HG03097 (cell line): ENCODE data around the gene FAM241A.
"Not testable (repeated sequence)": the region's sequence is repeated elsewhere in the genome, so short reads cannot be mapped to it uniquely, and the experiment has no call there.

Source experiments
- ATAC-seq: cut with Tn5 transposase; IDR thresholded peaks from one replicate; pipeline ENCODE4 v1.9.1; 2021; ENCODE audit not compliant: unreplicated experiment, low FRiP score

FAM241A gene

DNA sequence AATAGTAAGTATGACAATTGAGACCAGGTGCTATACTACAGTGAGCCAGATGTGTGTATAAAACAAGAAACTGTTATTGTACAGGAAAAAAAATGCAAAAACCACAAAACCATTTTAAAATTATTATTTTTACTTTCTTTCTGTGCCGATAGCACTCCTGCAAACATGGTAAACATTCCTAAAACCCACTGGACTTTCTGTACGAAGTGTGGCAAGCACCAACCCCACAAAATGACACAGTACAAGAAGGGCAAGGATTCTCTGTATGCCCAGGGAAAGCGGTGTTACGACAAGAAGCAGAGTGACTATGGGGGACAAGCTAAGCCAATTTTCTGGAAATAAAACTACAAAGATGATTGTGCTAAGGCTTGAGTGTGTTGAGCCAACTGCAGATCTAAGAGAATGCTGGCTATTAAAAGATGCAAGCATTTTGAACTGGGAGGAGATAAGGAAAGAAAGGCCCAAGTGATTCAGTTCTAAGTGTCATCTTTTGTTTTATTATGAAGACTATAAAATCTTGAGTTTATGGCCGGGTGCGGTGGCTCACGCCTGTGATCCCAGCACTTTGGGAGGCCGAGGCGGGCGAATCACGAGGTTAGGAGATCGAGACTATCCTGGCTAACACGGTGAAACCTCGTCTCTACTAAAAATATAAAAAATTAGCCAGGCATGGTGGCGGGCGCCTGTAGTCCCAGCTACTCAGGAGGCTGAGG lies 26.0 kb downstream of the FAM241A start:
- not testable (repeated sequence) for ATAC-seq

DNA sequence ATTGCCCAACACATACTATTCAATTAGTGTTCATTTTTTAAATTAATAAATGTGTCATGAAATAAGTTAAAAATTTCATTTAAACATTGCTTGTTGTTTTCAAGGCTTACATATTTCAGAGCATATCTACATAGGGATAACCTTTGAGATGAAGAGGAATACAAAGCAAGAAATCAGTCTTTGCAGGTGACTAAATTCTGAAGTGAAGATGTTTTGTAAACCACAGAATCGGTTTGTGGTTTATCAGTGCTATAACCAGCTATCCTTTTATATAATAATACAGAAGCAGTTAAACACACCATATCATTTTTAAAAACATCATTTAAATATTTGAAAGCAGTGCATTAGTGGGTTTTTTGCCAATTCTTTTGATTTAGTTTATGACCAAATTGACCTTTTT lies 26.9 kb downstream of the FAM241A start:
- no peak for ATAC-seq

DNA sequence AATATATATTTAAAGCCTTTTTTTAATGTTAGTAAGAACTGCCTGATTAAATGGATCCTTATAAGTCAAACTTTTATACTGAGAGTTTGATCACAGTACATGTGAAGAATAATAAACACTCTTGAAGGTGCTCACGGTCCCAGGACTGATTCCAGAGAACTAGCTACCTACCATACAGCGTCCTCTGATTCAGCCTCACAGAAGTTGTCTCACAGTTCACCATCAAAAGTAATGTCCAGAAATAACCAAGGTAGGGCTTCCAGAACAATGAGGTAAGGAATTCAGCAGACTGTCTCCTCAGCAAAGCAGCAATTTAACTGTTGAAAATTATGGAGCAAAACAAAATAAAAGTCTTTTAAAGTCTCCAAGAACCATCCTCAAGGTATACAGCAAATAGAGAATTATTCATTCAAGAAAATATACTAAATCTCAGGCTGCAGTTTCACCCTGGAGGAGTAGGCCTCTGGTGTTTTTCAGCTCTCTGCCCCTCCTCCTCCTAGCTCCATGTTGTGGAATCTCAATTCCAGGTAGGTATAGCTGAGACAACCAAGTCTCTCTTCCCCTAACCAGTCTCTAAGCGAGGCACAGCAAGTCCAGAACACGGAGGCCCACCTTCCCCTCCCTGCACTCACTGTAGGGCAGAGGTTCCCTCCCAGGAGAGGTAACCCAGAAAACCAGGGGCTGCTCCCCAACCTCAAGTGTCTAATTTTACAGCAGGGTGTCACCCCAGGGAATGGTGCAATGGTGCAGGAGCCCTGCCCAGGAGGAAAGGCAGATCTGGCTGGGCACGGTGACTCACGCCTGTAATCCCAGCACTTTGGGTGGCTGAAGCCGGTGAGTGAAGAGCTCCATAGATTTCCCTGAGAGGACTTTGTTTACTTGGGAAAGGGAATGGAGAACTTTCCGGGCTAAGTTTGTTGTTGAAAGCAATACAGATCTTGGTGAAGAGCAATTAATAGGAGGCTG lies 28.6 kb downstream of the FAM241A start:
- no peak for ATAC-seq

DNA sequence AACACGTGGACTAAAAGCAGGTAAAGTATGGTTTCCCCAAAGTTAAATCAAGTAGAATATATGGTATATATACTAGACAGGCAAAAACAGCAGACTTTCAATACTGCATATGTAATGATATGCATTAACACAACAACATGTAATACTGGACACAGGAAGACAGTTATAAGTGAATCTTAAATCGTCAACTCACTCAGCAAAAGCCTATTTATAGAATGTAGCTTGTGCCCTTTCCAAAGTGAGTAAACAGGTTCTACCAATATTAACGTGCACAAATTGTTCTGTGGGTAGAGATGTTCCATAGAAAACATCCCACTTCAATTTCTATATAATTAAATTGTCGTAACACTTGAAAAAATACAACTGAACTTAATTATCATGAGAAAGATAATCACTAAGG lies 30.6 kb downstream of the FAM241A start:
- ATAC-seq = no peak

DNA sequence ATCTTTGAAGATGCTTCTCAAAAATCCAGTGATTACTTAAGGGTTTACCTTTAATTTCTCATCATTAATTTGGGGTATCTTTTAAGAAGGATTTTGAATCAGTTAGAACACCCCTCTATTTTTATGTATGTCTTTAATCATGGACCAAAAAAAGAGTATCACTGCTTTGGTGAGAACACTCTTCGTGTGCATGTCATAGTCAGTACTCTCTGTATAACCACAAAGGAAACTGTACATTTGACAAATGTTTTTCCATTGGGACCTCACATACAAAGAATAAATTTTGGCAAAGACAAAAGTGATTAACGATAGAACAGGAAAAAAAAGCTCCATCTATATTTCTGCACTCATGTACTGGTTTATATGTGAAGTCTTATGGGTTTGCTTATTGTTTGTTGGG lies 31.3 kb downstream of the FAM241A start:
- ATAC-seq = no peak

DNA sequence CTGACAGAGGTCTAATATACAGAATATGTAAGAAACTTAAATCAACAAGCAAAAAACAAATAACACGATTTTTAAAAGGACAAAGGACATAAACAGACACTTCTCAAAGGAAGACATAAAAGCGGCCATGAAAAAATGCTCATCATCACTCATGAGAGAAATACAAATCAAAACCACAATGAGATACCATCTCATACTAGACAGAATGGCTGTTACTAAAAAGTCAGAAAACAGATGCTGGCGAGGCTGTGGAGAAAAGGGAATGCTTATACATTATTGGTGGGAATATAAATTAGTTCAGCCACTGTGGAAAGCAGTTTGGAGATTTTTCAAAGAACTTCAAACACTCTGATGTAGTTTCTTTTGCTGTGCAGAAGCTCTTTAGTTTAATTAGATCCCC lies 33.5 kb downstream of the FAM241A start:
- ATAC-seq = not testable (repeated sequence)

DNA sequence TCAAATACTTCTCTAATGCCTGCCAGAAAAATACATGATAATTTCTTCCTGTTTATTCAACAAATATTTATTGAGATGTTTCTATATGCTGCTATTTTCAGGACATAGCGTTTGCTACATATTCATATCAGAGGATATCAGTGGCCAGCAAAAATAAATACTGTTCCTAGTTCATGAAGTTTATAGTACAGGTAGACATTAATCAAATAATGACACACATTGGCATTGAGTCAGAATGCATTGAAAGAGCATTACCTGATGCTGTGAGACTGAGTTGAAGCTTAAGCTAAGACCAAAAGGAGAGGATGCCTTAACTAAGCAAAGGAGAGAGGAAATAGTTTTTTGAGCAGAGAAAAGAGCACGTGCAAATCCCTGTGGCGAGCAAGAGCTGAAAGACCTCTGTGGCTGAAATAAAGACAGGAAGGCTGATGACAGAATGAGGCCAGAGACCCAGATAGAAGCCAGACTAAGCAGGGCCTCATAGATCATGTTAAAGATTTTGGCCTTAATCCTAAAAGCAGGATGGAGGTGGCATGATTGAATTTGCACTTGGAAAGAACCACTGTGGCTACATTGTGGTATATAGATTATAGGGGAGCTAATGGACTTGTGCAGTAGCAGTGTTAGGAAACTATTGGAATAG lies 36.2 kb downstream of the FAM241A start:
- no peak for ATAC-seq

DNA sequence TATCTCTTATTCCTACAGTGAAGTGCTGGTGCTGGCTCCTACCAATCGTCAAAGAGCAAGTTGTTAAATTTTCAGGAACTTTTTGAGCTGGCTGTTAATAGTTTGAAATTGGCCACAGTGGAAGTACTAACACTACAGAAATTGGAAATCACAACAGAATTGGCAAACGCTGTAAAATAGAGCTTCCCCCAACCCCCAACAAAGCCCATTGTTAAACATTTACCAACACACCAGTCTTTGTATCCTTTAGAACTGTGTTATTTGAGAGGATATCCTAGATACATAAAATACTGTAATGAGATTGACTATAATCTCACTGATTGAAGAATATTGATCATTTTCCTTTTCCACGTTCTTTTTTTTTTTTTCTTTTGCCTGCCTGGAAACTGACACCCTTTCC lies 37.4 kb downstream of the FAM241A start:
- ATAC-seq = no peak

DNA sequence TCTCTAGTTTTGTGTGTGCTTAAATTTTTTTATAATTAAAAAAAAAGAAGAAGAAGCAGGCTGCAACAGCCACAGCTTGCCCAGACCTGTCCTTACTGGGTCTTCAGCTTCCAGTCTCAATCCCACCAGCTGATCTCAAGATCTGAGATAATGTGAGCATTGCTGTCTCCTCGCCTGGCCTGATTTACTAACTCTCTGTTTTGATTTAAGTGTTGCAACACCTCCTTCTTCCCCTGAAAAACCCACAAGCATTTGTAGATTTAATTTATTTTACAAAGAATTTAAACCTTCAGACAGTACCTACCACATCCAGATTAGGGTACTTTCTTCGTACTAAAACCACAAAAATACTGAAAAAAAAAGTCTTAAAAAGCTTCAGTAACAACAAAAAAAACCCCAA lies 38.0 kb downstream of the FAM241A start:
- ATAC-seq = no peak

DNA sequence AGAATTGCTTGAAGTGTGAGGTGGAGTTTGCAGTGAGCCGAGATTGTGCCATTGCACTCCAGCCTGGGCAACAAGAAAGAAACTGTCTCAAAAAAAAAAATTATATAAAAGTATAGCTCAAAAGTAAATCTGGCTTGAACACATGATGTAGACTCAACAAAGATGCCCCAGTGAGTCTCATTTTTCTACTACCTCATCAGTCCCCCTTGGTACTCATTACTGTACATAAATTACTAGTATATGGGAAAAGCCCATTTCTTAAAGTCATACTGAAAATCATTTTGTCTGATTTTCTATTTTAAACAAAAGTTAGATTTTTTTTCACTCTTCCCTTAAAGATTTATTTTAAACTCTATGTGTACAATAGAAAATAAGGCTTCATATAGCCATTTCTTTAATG lies 39.2 kb downstream of the FAM241A start:
- no peak for ATAC-seq

DNA sequence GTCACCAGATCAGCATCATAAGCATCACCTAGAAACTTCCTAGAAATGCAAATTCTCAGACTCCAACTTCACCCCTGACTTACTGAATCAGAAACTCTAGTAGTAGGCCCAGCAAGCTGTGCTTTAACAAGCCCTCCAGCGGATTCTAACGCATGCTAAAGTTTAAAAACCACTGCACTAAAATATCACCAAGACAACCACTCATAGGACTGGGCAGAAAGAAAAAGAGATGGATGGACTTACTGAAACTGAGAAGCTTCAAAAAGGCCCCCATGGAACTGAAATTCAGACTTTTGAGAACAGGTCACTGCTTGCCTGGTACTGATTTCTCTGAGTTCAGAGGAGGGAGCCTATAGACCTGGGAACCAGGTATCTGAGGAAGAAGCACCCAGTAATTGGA lies 40.1 kb downstream of the FAM241A start:
- ATAC-seq = no peak

DNA sequence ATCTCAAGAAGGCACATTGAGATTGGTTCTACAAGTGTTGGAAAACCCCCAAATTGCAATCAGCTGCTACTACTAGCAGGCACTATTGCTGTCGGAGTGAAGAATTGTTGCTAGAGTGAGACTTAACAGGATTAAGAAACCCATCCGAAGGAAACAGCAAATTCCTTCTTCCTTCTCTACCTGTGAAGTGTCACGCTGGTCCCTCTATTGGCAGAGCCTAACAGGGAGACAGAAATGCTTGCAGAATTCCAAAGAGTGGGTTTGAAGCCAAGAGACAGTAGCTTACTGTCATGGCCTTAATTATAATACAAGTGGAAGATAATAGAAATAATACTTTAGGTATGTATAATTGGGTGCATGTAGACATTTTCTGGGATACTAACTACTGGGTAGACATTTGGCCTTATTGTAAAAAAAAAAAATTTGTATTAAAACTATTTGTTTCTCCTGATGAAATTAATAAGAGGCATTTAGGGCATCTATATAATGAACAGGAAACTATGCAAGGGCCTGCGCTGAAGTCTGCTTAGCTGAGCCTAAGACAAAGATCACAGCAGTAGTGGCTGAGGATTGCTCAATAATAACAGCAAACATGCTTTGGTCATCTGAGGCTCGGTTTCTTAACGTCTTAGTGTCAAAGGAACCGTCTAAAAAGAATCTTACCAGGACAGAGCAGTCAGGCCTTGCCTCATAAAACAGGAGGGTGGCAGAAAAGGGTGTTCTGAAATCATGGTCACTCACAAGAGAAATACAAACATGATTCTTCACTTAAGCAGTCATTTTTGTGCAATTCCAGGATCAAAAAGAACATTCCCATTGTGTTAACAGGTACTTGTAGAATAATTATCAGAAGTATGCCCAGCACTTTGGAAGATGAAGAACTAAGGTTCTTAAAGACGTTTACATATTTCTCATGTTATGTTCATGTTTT lies 40.8 kb downstream of the FAM241A start:
- ATAC-seq = no peak

DNA sequence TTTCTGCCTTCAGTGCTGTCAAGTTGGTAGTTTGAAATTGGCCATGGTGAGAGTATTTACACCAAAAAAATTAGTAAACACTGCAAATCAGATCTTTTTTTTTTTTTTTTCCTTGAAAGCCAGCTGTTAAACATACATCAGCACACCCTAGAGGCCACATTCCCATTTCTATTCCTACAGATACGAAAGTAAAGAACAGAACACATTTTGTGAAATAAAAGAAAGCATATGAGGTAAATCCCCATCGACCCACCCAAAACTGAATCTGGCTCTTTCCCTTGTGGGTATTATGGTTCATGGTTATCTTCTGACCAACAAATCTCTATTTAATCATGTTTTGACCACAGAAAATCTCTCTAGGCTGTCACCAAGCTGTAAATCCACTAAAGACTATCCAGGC lies 44.5 kb downstream of the FAM241A start:
- ATAC-seq = no peak

DNA sequence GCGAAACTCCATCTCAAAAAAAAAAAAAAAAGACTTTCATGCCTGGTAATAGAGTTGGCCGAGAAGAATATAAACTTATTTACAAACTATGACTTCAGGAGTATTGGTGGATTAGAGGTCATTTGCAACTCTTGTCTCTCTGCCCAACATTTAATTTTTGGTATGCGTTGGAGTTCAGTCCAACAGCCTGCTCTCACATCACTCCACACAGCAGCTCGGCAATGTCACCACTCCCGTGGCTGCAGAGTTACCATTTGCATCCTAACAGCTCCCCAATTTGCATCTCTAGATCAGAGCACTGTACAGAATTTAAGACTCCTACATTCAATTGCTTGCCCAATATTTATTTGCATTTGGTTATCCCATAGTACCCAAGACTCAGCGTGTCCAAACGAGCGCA lies 45.4 kb downstream of the FAM241A start:
- no peak for ATAC-seq

DNA sequence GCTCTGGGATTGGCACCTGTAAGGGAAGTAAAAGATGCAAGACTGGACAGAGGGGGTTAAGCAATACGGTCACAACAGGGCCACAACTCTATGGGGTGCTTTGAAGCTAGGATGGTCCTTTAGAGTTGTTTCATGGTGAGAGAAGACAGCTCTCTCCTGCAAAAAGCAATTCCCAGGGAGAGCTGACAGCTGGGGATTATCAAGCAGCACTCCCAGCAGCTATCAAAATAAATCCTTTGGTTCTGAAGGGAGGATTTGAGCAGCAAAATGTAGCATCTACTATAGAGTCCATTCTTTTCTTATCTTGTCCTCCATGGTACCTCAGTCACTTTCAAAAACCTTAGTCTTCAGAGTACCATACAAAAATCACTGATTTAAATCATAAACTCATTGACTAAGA lies 51.2 kb downstream of the FAM241A start:
- ATAC-seq = no peak

DNA sequence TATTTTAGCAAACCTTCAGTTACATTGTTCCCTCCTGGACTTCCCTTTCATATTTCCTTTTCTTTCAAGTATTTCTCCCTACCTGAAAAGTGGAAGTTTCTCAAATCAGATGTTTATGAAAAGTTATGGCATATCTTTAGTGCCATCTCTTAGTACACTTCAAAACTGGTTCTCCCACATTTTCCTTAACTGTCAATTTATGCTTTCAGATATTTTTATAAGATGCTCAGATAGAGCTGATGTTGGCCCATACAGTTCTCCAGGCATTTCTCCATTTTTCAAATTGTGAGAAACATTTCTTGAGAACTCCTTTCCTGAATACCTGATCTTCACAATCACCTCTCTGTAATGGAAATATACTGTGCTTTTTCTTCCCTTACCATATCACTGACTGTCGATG lies 53.8 kb downstream of the FAM241A start:
- peak; percentile 11 for ATAC-seq

DNA sequence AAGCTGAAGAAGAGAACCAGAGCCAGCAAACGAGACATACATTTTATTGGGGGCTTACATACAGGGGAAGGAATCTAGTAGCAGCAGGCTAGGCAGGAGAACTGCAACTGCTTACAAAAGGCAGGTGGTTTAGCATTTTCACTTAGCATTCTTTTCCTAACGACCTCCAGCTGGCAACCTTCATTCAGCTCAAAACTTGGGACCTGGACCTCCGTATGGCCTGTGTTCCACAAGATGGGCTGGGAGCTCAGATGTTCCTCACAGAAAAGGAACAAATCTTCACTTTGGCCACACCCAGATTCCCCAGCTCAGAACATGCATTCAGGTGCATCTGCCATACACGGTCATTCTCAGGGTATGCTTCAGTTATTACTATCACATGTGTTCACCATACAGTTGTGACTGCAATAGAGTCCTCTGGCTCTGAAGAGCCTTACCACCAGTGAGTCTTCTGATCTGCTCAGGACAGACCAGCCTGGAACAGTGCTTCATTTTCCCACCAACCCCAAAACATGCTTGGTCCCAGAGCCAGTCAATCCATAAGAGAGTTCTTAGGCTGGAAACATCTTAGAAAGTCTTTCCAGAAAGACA lies 56.8 kb downstream of the FAM241A start:
- no peak for ATAC-seq

DNA sequence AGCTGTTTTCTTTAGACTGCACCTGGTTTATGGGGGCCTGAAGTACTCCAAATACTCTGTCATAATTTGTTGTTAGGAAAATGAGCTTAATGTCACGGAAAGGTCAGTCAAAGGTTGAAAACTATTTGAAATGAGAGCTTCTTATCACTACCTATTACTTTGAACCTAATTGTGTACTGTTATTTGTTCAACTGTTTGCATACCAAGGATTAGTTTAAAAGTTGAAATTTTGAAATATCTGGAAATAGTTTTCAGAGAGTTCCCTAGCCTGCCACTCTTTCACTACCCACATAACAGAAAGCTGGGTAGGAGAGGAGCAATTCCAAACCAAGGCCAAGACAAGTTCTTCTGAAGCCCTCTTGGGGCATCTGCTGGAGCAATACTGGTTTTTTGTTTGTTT lies 58.3 kb downstream of the FAM241A start:
- no peak for ATAC-seq

DNA sequence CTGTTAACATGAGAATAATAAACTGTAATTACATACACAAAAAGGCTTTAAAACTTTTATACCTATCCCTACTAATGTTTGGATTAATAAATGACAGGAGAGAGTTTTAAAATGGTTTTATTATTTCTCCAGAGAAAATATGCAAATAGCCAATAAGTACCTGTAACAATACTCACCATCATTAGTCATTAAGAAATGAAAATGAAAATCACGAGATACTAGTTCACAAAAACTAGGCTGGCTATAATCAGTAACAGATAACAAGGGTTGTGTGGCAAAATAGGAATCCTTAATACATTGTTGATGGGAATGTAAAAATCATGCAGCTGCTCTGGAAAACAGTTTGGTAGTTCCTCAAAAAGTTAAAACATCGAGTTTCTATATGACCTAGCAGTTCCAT lies 61.2 kb downstream of the FAM241A start:
- no peak for ATAC-seq
